K562 (cell line): Measurements from ENCODE around the gene PTPN18. TPM values are rescaled to one million over a fixed set of nuclear protein-coding genes. Genes with fewer than 3 reads are reported as not detected.

Experiments
- ATAC-seq: fragments of 200-7000 bp; cut with Tn5 transposase; 3 replicates; pipeline ENCODE4 v1.9.1; 2020; ENCODE audit warnings: moderate library complexity
- BruUV-seq: library from RNA; stranded (reverse); fragments of 400-500 nt; replicated peaks from 2 replicates; lab custom pipeline; 2021; lab: Mats Ljungman, UMichigan
- CTCF ChIA-PET: fragments of 300-600 bp; formaldehyde crosslinking; extraction: SDS; loops from one replicate; lab custom pipeline; 2021; ENCODE audit warnings: low intra/inter-chr PET ratio; lab: Yijun Ruan, JAX
- POLR2A ChIA-PET: fragments of 300-600, 350-650 bp; sonication (Branson Sonifier 250); formaldehyde crosslinking; extraction: SDS; loops from one replicate; lab custom pipeline; 2021; ENCODE audit warnings: antibody characterized with exemption, inconsistent platforms; lab: Yijun Ruan, JAX
- DNase-seq, 4 experiments: peaks; one replicate each; pipeline versions ENCODE4 v3.0.0 to v3.0.0-alpha.2; 2011 to 2018; ENCODE audit warnings: low spot score in 3 of 4, mixed read lengths in 3 of 4; ENCODE audit errors: extremely low read depth in 1 of 4
- FAIRE-seq: peaks from 2 replicates; lab custom pipeline; 2011; peaks lifted over from hg19 to GRCh38; lab: Jason Lieb, UNC
- H2AFZ ChIP-seq: 2 replicates; pipeline ENCODE4 v1.6.0; 2011; ENCODE audit warnings: low read depth, low read length, control low read depth, inconsistent platforms
- H3K27ac ChIP-seq: fragments of 200-600 bp; 3 replicates; pipeline ENCODE4 v1.8.0; 2011; ENCODE audit warnings: low read depth, mild to moderate bottlenecking, control low read depth, inconsistent platforms, low read length, moderate library complexity, mixed read lengths; ENCODE audit errors: extremely low read depth
- H3K27me3 ChIP-seq, 2 experiments: fragments of 300-600 bp in 1 of 2; 2 replicates in 1 of 2; 3 replicates in 1 of 2; pipeline versions ENCODE4 v1.6.0 to v1.8.0; 2011; ENCODE audit warnings: inconsistent platforms in 2 of 2, low read length in 2 of 2, mild to moderate bottlenecking in 1 of 2, mixed read lengths in 1 of 2, moderate library complexity in 1 of 2; ENCODE audit not compliant: control insufficient read depth in 2 of 2, insufficient read depth in 2 of 2
- H3K36me3 ChIP-seq: fragments of 300-600 bp; 3 replicates; pipeline ENCODE4 v1.8.0; 2011; ENCODE audit warnings: mild to moderate bottlenecking, low read length, inconsistent platforms; ENCODE audit not compliant: control insufficient read depth, insufficient read depth
- H3K4me1 ChIP-seq, 2 experiments: fragments of 200-600 bp in 1 of 2; replicated peaks in 1 of 2; 2 replicates in 1 of 2; 3 replicates in 1 of 2; pipeline versions ENCODE4 v1.5.1 to v1.8.0; 2011; ENCODE audit warnings: inconsistent platforms in 2 of 2, low read length in 2 of 2, mild to moderate bottlenecking in 1 of 2, mixed read lengths in 1 of 2, moderate library complexity in 1 of 2; ENCODE audit not compliant: control insufficient read depth in 2 of 2, insufficient read depth in 2 of 2
- H3K4me2 ChIP-seq: 2 replicates; pipeline ENCODE4 v1.6.1; 2011; ENCODE audit warnings: low read length, control low read depth, inconsistent platforms, mixed read lengths; ENCODE audit not compliant: insufficient read depth
- H3K4me3 ChIP-seq: fragments of 200-600 bp; sonication (generic), shearing (Covaris generic); 2 replicates; pipeline ENCODE4 v1.5.1; 2016; ENCODE audit warnings: control low read depth, inconsistent platforms
- H3K79me2 ChIP-seq: fragments of 200-600 bp; 3 replicates; pipeline ENCODE4 v1.8.0; 2011; ENCODE audit warnings: low read length, inconsistent platforms; ENCODE audit not compliant: control insufficient read depth, insufficient read depth
- H3K9ac ChIP-seq, 2 experiments: 2 replicates each; pipeline versions ENCODE4 v1.6.0 to v1.6.1; 2011; ENCODE audit warnings: low read depth in 2 of 2, low read length in 2 of 2, control low read depth in 1 of 2, inconsistent platforms in 1 of 2, mild to moderate bottlenecking in 1 of 2, mixed read lengths in 1 of 2; ENCODE audit not compliant: insufficient read depth in 1 of 2
- H3K9me1 ChIP-seq: one replicate; pipeline ENCODE4 v1.6.0; 2011; ENCODE audit warnings: inconsistent platforms, mild to moderate bottlenecking, low read length, moderate library complexity; ENCODE audit not compliant: control insufficient read depth, insufficient read depth
- H3K9me3 ChIP-seq: replicated peaks from 2 replicates; pipeline ENCODE4 v1.5.1; 2011; ENCODE audit warnings: low read depth, low read length, inconsistent platforms; ENCODE audit not compliant: control insufficient read depth, insufficient read depth
- H4K20me1 ChIP-seq: replicated peaks from 2 replicates; pipeline ENCODE4 v1.6.1; 2011; ENCODE audit warnings: low read length, inconsistent platforms, mixed read lengths; ENCODE audit not compliant: control insufficient read depth, insufficient read depth
- ARID4B ChIP-seq: sonication (generic); formaldehyde crosslinking; IDR thresholded peaks from 2 replicates; pipeline ENCODE4 v1.8.0; 2022; ENCODE audit warnings: mild to moderate bottlenecking, missing genetic modification reagents
- CXXC5 ChIP-seq: fragments of 250-450 bp; sonication (Bioruptor Pico); IDR thresholded peaks from 2 replicates; pipeline ENCODE4 v1.8.0; 2022; ENCODE audit warnings: inconsistent platforms, mild to moderate bottlenecking, moderate library complexity
- E2F8 ChIP-seq: fragments of 450-650 bp; IDR thresholded peaks from 2 replicates; pipeline ENCODE4 v1.7.1; 2018; ENCODE audit warnings: mild to moderate bottlenecking, low read depth; ENCODE audit not compliant: partially characterized antibody
- NFXL1 ChIP-seq: fragments of 450-650 bp; formaldehyde crosslinking; IDR thresholded peaks from 2 replicates; pipeline ENCODE4 v1.4.0; 2021; ENCODE audit warnings: mild to moderate bottlenecking
- SMARCC2 ChIP-seq: fragments of 450-650 bp; IDR thresholded peaks from 2 replicates; pipeline ENCODE4 v1.6.1; 2017; ENCODE audit warnings: antibody characterized with exemption, moderate library complexity, mild to moderate bottlenecking, low read depth
- WGBS: fragments of 100-300 bp; shearing (Covaris generic); methylation state at CpG from one replicate; pipeline ENCODE4 v1.1.6; 2016; ENCODE audit warnings: low coverage, mixed read lengths; ENCODE audit not compliant: insufficient coverage; ENCODE audit errors: missing lambda C conversion rate; 5-methylcytosine and 5-hydroxymethylcytosine counted together
- in situ Hi-C: fragments of 300-500 bp; cut with MboI; formaldehyde crosslinking; loops from 4 replicates; pipeline ENCODE4 v1.15.0; 2018; ENCODE audit warnings: inconsistent platforms, mixed read lengths
- intact Hi-C: fragments of 100-400 bp; cut with micrococcal nuclease; formaldehyde crosslinking; loops from 2 replicates; pipeline ENCODE4 v1.14.2; 2022
- polyA plus RNA-seq, 8 experiments: library from polyadenylated mRNA; depleted of rRNA in 4 of 8; stranded (reverse) in 5 of 8; unstranded in 3 of 8; fragments of >200 nt; fragmentation: Nextera tagmentation in 2 of 8; fragmentation: Illumina TruSeq in 1 of 8; extraction: Ambion mirVana in 2 of 8; extraction: Trizol in 1 of 8; gene quantifications; 2 replicates each; pipeline versions ENCODE4 v1.2.1 to v1.2.3, GENCODE V29; 2011 to 2014; ENCODE audit warnings: inconsistent platforms in 1 of 8, missing spikeins in 1 of 8
- total RNA-seq, 7 experiments: library from RNA; depleted of rRNA in 6 of 7; stranded (reverse); fragments of >200 nt in 6 of 7; fragmentation: Illumina TruSeq in 2 of 7; extraction: Trizol in 2 of 7; gene quantifications; 2 replicates each; pipeline versions ENCODE4 v1.2.1 to v1.2.3, GENCODE V29; 2011 to 2021; ENCODE audit warnings: low replicate concordance in 1 of 7

Gene PTPN18
- total and polyA plus RNA-seq, 9 of the 15 experiments (the other 6 are each of a cell fraction or from before 2014, with no cell fraction given), result 11.6 to 90.7 (median 49.6) TPM

DNA sequence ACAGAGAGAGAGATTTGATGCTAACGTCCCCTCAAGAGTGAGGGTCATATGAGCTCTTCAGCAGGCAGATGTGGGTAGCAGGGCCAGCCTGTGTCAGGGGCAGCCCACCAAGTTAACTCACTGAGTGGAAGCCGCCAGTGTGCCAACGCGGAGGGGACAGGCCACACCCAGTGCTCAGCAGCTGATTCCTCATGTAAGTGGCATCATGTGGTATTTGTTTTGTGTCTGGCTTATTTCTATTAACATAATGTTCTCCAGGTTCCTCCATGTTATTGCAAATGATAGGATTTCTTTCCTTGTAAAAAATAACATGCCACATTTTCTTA, 9.2 kb upstream of the PTPN18 start:
- TF ChIP-seq ARID4B (CRISPR knock-in tag) (no peak), CXXC5 (CRISPR knock-in tag) (no peak), E2F8 (no peak), SMARCC2 (no peak), NFXL1 (CRISPR knock-in tag) (no peak)
- Histone ChIP-seq H3K36me3 (peaks cover 54% of the 10 kb centered on the region), H3K4me3 (no peak overlapping the region), H3K27ac (no peak overlapping the region), H4K20me1 (no peaks in the 10 kb centered on the region), H3K4me2 (no peak overlapping the region), H3K4me1 (peaks cover 0 to 28% of the 10 kb centered on the region in 2 experiments; a peak in 3 of 5 replicates), H3K27me3 (no peaks in the 10 kb centered on the region), H2AFZ (no peak overlapping the region), H3K9me3 (no peaks in the 10 kb centered on the region), H3K79me2 (peaks cover 30% of the 10 kb centered on the region), H3K9ac (peak overlapping the region in 1 of 2 experiments; percentile 56; a peak in 1 of 4 replicates), H3K9me1 (no peaks in the 10 kb centered on the region)
- no peak for ATAC-seq
- ChIA-PET CTCF (no interaction called here), POLR2A (interaction anchor here (6.1 kb wide), 1 partner anchor 7 kb away, joined by 63 read pairs; the partner anchor contains the start of gene PTPN18)
- no peak for FAIRE-seq
- intact Hi-C loops (loop anchor here (10.0 kb wide), 1 partner anchor 78 kb away; no protein-coding TSS in a partner anchor), in situ Hi-C loops (loop anchor here (25.0 kb wide), 2 partner anchors 891 to 1166 kb away; no protein-coding TSS in a partner anchor)
- BruUV-seq, result no TSS peak
- no peak for DNase-seq
- 96% methylated on average over 4 of the region's 4 CpGs for WGBS
